GM12865 (cell line): ENCODE results near the gene RNF111.

Experiments
- DNase-seq: peaks from one replicate; pipeline ENCODE4 v3.0.0; 2010; ENCODE audit warnings: low read depth
- H3K4me3 ChIP-seq: 2 replicates; pipeline ENCODE4 v1.5.1; 2011; ENCODE audit warnings: mild to moderate bottlenecking, low read depth, low read length, control low read depth
- TF ChIP-seq, protein P1 (sequence below): IDR thresholded peaks from 2 replicates; pipeline ENCODE4 v1.5.1; 2011; ENCODE audit warnings: low read length, control low read depth, low read depth, inconsistent platforms; ENCODE audit not compliant: insufficient read depth; ENCODE audit errors: missing control alignments

RNF111 gene

DNA sequence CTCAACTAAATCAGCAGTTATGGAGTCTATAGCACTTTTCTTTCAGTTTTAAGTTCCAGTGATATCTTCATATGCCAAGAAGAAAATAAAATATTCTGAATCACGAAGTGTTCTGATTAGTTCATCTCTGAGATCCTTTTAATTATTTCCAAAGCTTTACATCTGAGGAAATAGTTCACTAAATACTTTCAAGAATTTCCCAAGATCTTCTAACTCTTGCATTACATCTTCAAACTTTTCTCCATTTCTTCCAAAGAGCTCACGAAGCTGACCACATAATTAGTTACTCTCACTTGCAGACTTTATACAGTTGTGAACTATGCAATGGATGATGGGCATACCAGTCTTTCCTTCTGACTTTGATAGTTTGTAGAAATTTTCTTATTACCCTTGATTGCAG, 4.2 kb upstream of the RNF111 start:
- no peak overlapping the region for H3K4me3 ChIP-seq
- no peak for DNase-seq
- TF ChIP-seq, protein P1, sequence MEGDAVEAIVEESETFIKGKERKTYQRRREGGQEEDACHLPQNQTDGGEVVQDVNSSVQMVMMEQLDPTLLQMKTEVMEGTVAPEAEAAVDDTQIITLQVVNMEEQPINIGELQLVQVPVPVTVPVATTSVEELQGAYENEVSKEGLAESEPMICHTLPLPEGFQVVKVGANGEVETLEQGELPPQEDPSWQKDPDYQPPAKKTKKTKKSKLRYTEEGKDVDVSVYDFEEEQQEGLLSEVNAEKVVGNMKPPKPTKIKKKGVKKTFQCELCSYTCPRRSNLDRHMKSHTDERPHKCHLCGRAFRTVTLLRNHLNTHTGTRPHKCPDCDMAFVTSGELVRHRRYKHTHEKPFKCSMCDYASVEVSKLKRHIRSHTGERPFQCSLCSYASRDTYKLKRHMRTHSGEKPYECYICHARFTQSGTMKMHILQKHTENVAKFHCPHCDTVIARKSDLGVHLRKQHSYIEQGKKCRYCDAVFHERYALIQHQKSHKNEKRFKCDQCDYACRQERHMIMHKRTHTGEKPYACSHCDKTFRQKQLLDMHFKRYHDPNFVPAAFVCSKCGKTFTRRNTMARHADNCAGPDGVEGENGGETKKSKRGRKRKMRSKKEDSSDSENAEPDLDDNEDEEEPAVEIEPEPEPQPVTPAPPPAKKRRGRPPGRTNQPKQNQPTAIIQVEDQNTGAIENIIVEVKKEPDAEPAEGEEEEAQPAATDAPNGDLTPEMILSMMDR: no peak

- TF ChIP-seq, protein P1: no peak
- no peak for DNase-seq
- H3K4me3 ChIP-seq: no peak overlapping the region
These were observed 2.0 kb upstream of the RNF111 start for GRCh38 chr15:58985443-58985842.

GRCh38 chr15:58987036-58987435, 427 bp upstream of the RNF111 start:
- TF ChIP-seq, protein P1: no peak
- no peak for DNase-seq
- H3K4me3 ChIP-seq: peak overlapping the region; percentile 76

GRCh38 chr15:58988006-58988785, 733 bp downstream of the RNF111 start:
- H3K4me3 ChIP-seq: peak overlapping the region; percentile 76
- DNase-seq: peak; percentile 70
- TF ChIP-seq, protein P1: no peak

- TF ChIP-seq, protein P1: no peak
- no peak for DNase-seq
- no peak overlapping the region for H3K4me3 ChIP-seq
These were observed 4.7 kb downstream of the RNF111 start for GRCh38 chr15:58992181-58992580.

DNA sequence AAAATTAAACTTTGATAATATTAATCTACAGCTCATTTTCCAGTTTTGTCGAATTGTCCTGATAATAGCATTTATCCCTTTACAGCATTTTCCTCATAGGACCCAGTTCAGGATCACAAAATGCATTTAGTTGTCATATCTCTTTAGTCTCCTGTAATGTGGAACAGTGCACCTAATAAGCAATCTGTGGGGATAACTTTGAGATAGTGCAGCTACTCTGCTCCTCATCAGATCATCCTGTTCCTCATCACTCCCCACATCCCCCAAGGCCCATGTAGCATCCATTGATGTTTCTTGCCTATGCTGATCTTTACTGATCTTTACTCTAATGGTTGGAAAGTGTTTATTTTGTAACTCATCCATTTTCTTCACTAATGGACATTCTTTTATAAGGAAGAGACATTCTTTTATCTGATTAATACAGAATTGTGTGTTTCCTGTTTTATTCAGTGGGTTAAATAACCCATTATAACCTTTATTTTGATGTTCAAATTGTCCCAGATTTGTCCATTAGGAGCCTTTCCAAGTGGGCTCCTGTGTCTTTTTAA, 7.5 kb downstream of the RNF111 start:
- DNase-seq: no peak
- H3K4me3 ChIP-seq: no peak overlapping the region
- TF ChIP-seq, protein P1: no peak
